GM10266 (cell line): Measurements from ENCODE around the gene DDX50.

Experiments used
- DNase-seq: peaks from one replicate; pipeline ENCODE4 v3.0.0; 2012; ENCODE audit errors: extremely low spot score
- TF ChIP-seq, protein P1 (sequence below): IDR thresholded peaks from 2 replicates; pipeline ENCODE4 v1.5.1; 2012; ENCODE audit warnings: mild to moderate bottlenecking, low read depth; ENCODE audit not compliant: control insufficient read depth, insufficient read depth; ENCODE audit errors: missing control alignments

Gene DDX50

DNA sequence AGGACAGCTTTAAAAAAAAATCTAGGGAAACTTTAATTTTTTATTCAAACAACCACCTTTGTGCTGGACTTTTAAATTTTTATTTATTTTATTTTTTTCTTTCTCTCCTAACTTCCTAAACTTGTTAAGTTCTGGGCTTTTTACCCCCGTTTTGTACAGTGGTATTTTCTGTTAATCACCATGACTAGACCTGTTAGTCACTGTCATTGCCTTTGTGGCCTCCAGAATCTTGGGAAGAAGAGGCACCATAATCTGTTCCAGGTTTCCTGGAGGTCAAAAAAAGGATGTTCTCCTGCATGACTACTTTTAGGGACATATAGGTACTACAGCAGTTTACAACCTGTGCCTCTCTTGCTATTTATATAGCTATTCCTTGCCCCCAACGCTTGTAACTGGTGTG lies 31.1 kb upstream of the DDX50 start:
- TF ChIP-seq, protein P1, sequence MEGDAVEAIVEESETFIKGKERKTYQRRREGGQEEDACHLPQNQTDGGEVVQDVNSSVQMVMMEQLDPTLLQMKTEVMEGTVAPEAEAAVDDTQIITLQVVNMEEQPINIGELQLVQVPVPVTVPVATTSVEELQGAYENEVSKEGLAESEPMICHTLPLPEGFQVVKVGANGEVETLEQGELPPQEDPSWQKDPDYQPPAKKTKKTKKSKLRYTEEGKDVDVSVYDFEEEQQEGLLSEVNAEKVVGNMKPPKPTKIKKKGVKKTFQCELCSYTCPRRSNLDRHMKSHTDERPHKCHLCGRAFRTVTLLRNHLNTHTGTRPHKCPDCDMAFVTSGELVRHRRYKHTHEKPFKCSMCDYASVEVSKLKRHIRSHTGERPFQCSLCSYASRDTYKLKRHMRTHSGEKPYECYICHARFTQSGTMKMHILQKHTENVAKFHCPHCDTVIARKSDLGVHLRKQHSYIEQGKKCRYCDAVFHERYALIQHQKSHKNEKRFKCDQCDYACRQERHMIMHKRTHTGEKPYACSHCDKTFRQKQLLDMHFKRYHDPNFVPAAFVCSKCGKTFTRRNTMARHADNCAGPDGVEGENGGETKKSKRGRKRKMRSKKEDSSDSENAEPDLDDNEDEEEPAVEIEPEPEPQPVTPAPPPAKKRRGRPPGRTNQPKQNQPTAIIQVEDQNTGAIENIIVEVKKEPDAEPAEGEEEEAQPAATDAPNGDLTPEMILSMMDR = no peak
- no peak for DNase-seq

DNA sequence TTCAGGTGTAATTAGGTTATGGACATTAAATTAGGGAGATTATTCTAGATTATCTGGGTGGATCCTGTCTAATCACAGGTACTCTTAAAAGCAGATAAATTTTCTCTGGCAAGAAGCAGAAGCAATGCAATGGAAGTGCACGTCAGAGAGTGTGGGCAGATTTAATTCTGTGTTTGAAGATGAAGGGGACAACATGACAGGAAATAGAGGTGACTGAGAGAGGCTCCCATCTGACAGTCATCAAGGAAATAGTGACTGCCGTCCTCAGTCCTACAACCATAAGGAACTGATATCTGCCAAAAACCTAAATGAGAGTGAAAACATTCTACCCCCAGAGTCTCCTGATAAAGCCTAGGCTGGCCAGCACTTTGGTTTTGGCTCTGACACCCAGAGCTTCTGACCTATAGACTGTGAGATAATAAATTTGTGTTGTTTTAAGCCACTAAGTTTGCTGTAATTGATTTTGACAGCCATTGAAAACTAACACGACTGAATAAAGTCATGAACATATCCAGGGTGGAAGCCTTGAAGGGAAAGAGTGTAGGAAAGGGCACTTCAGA lies 30.5 kb upstream of the DDX50 start:
- DNase-seq = no peak
- TF ChIP-seq, protein P1 = no peak

DNA sequence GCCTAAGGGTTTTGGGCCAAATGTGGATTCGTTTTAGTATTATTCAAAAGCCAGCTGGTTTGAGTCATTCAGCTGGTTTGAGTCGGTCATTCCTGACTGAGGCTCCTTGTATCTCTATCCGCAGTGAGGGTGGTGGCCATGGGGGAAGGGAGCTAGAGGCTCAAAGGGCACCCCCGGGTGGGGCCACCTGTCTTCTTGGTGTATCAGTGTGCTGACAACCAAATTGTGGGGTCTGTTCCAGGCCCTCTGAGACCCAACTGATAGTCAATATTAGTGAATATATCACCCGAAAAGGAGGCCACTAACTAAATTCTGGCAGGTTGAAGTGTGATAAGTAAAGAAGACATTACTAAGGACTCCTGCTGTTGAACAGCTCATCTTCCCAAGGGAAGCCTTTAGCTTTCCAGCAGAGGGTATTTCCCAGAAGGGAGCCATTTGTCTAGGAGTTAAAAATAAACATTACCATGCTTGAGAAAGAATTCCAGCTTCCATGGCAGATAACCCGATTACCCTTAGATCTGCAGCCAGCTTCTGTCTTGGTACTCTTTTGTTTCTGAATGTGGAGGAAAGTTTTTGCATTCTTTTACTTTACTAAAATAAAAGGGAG lies 29.9 kb upstream of the DDX50 start:
- no peak for DNase-seq
- TF ChIP-seq, protein P1 = no peak

DNA sequence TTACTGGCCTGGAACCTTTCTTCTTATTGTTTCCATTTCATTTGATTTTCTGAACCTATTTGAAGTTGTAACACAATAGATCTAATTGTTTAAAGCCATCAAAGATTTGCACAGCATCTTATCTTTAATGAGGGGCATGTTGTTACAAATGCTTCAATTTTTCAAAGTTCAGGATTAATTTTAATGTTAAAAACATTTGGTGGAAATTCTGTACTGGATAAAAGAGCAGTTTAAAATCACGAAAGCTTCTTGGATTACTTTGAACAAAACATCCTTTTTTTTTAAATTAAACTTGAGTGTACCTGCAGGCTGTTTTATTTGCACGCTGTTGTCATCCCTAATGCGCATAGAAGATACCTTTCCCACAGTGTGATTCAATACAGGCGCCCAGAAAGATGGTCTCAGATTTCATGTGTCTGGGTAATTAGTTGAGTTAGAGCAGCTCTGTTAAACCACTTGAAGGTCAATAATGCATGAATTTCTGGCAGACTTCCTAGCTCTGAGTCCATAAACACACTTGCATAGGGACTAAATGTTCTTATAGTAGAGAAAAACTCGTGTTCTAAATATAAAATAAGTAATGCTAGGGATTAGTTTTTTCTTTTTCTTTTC lies 29.3 kb upstream of the DDX50 start:
- no peak for DNase-seq
- TF ChIP-seq, protein P1 = no peak

DNA sequence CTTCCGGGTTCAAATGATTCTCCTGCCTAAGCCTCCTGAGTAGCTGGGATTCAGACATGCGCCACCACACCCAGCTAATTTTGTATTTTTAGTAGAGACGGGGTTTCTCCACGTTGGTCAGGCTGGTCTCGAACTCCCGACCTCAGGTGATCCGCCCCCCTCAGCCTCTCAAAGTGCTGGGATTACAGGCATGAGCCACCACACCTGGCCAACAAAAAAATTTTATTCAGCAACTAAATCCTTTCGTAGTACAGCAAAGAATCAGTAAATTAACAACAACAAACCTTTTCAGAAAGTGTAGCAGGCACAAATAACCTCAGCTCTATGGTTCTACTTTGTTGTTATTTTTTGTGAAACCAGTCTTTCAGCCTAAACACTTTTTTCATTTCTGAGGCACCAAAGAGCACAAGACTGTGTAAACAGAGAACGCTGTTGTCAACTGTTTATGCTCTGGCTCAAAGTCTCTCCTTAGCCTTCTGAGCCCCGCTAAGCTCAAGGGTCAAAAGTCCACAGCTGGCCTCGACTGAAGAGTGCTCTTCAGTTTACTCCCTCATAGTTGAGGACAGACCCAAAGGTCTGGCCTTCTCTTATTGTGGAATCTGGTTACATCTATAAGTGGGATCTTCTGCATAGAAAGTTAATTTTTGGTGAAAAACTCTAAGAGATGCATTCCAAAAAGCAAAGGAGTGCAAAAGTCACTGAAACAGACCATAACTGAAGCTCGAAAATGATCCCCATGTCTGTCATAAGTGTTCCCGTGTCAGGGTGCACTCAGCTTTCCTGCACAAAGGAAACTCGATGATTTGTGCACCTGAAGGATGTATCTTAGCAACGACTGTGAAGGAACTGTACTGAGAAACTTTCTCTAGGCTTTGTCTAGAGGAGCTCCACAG lies 24.6 kb upstream of the DDX50 start:
- no peak for DNase-seq
- TF ChIP-seq, protein P1 = no peak

DNA sequence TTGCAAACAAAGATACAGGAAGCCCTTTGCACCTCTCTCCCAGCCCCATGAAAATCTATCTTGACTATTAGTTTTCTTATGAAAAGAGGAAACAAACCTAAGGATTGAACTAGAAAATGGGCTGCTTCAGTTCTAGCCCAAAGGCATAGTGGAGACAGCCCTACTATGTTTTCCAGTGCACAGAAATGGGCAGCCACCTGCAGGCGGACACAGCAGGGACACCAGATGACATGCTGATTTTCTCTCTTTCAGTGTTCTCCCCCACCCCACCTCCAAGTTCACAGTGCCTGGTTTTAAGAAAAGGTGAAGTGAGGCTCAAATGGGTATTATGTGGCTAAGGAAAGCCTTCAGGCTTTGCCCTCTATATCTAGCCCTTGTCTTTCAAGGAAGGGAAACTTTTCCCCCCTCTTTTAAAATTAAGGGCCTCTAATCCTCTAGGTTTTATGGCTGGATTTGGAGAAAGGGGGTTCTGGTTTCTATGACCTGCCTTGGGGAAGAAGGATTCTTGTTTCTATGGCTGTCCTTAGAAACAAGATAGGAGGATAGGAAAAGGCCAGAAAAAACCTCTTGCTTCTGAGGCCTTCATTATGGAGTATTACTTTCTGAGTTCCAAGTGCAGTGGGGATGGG lies 23.5 kb upstream of the DDX50 start:
- no peak for DNase-seq

More for the DNA sequence above, 23.5 kb upstream of the DDX50 start:
- TF ChIP-seq, protein P1 = no peak
